ENCODE results near the gene FZD1.

DNA sequence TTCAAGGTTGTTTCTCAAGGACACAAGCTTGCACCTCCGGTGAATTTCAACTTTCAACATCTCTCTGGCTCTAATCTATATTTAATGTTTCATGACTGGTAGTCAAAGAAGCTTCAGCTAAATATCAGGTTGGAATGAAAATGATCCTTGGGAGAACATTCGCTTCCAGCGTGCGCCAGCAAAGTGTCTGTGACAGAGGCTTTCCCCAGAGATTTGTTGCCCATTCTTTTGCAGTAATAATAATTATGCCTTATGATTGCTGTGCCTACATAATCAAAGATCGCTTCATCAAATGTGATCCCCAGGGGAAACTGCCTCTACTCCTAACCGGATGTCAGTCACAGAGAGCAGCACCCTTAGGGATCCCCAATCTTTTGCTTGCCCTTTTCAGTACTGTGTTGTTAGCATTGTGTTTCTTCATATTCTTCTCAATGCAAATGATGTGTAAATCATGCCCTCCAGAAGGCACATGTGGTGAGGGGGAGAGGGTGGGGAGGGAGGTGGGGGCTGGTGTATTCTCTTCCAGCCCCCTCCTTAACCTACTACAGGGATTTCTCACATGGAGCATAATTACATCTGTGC is 30.5 kb downstream of the FZD1 start:
- TF ChIP-seq, protein P1, sequence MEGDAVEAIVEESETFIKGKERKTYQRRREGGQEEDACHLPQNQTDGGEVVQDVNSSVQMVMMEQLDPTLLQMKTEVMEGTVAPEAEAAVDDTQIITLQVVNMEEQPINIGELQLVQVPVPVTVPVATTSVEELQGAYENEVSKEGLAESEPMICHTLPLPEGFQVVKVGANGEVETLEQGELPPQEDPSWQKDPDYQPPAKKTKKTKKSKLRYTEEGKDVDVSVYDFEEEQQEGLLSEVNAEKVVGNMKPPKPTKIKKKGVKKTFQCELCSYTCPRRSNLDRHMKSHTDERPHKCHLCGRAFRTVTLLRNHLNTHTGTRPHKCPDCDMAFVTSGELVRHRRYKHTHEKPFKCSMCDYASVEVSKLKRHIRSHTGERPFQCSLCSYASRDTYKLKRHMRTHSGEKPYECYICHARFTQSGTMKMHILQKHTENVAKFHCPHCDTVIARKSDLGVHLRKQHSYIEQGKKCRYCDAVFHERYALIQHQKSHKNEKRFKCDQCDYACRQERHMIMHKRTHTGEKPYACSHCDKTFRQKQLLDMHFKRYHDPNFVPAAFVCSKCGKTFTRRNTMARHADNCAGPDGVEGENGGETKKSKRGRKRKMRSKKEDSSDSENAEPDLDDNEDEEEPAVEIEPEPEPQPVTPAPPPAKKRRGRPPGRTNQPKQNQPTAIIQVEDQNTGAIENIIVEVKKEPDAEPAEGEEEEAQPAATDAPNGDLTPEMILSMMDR (IDR thresholded peaks at IDR 0.05; ENCODE audit: insufficient read depth, low read depth, low read length): no peak
- TF ChIP-seq EZH2 (IDR thresholded peaks at IDR 0.05; ENCODE audit: insufficient read depth, low read length): no peak

Data from astrocyte (in vitro differentiated cells and primary cell).